Spleen (tissue), 7 donors: ENCODE data around the gene SORD.
"Not testable (repeated sequence)": the region's sequence is repeated elsewhere in the genome, so short reads cannot be mapped to it uniquely, and the experiment has no call there.

ENCODE experiments used
- POLR2A ChIP-seq, 3 donors: fragments of 450-650 bp; IDR thresholded peaks; one replicate each; pipeline ENCODE4 v1.5.1; 2017; ENCODE audit warnings: antibody characterized with exemption in 3 of 3, mild to moderate bottlenecking in 1 of 3
- TF ChIP-seq, protein P1 (sequence below), 11 experiments: fragments of 200-600 bp in 7 of 11; fragments of 450-650 bp in 4 of 11; sonication (generic) in 4 of 11; IDR thresholded peaks in 8 of 11; conservative IDR thresholded peaks in 3 of 11; 1 replicate in 7 of 11; 2 replicates in 4 of 11; pipeline versions ENCODE4 v1.4.0 to v1.8.0; 2016 to 2021; ENCODE audit warnings: antibody characterized with exemption in 11 of 11, inconsistent platforms in 4 of 11, mild to moderate bottlenecking in 1 of 11
- donor health status: DM: no; HTN: no; CAD: no; lungs with moderate emphysema.
- donor health status: DM: no; HTN: no; CAD: no.
- donor health status: DM: no; HTN: no; CAD: no.

DNA sequence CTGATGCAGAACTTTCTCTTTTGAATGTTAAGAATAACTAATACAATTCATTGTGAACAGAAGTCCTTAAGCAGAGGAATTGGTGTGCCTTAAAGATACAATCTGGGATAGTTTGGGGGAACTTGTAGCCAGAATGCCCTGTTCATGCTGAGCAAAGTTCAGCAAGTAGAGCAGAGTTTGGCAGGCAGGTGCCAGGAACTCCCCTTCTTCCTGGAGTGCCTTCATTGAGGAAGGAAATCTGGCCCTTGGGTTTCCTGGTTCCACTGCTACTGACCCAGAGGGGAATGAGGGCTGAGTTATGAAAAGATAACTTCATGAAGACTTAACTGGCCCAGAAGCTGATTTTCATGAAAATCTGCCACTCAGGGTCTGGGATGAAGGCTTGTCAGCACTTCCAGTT, 50.6 kb downstream of the SORD start:
- TF ChIP-seq, protein P1, sequence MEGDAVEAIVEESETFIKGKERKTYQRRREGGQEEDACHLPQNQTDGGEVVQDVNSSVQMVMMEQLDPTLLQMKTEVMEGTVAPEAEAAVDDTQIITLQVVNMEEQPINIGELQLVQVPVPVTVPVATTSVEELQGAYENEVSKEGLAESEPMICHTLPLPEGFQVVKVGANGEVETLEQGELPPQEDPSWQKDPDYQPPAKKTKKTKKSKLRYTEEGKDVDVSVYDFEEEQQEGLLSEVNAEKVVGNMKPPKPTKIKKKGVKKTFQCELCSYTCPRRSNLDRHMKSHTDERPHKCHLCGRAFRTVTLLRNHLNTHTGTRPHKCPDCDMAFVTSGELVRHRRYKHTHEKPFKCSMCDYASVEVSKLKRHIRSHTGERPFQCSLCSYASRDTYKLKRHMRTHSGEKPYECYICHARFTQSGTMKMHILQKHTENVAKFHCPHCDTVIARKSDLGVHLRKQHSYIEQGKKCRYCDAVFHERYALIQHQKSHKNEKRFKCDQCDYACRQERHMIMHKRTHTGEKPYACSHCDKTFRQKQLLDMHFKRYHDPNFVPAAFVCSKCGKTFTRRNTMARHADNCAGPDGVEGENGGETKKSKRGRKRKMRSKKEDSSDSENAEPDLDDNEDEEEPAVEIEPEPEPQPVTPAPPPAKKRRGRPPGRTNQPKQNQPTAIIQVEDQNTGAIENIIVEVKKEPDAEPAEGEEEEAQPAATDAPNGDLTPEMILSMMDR (IDR thresholded peaks at IDR 0.05 in 8 of 11, conservative IDR thresholded peaks at IDR 0.05 in 3 of 11): not testable (repeated sequence)
- not testable (repeated sequence) for TF ChIP-seq POLR2A (IDR thresholded peaks at IDR 0.05)
